Measurements from ENCODE around the gene TAF15. TPM values are rescaled to one million over a fixed set of nuclear protein-coding genes. Genes with fewer than 3 reads are reported as not detected.

The TAF15 gene
- polyA plus RNA-seq, 10 donors: 94.1 to 155 (median 124) TPM

GRCh38 chr17:35784895-35785294 is 24.4 kb upstream of the TAF15 start:
- DNase-seq: no peak

- no peak for DNase-seq
Observed at GRCh38 chr17:35786941-35787432, 22.3 kb upstream of the TAF15 start.

- peak in 2 of 3 donors; percentile 30 to 69 for DNase-seq
Observed at GRCh38 chr17:35788477-35789368, 20.6 kb upstream of the TAF15 start.

GRCh38 chr17:35790841-35791240 is 18.4 kb upstream of the TAF15 start:
- DNase-seq: no peak

GRCh38 chr17:35791681-35792350 is 17.5 kb upstream of the TAF15 start:
- no peak for DNase-seq

GRCh38 chr17:35793257-35793656 is 16.0 kb upstream of the TAF15 start:
- DNase-seq: no peak

GRCh38 chr17:35795007-35795870 is 14.0 kb upstream of the TAF15 start, which contains the start of gene MMP28:
TSS of gene MMP28 (minus strand) at chr17:35795641. CDS start at chr17:35795377, 264 bp downstream.
- DNase-seq: peak in 1 of 3 donors; percentile 63

- DNase-seq: no peak
Observed at GRCh38 chr17:35795871-35796265, 13.4 kb upstream of the TAF15 start.

GRCh38 chr17:35796942-35797341 is 12.3 kb upstream of the TAF15 start:
- DNase-seq: no peak

- no peak for DNase-seq
Observed at GRCh38 chr17:35797370-35797769, 11.9 kb upstream of the TAF15 start.

- DNase-seq: no peak
Observed at GRCh38 chr17:35797918-35798317, 11.4 kb upstream of the TAF15 start.

GRCh38 chr17:35799942-35800341 is 9.3 kb upstream of the TAF15 start:
- DNase-seq: peak; percentile 59 to 71 (median 70)

GRCh38 chr17:35801583-35802224 is 7.6 kb upstream of the TAF15 start:
- peak in 2 of 3 donors; percentile 62 to 76 for DNase-seq

- DNase-seq: peak; percentile 74 to 88 (median 77)
Observed at GRCh38 chr17:35804658-35805192, 4.6 kb upstream of the TAF15 start.

- DNase-seq: peak in 1 of 3 donors; percentile 43
Observed at GRCh38 chr17:35807371-35808144, 1.7 kb upstream of the TAF15 start.

GRCh38 chr17:35808240-35808961 is 883 bp upstream of the TAF15 start:
- peak in 1 of 3 donors; percentile 26 for DNase-seq

GRCh38 chr17:35809855-35810461 is 674 bp downstream of the TAF15 start:
- DNase-seq: no peak

- DNase-seq: no peak
Observed at GRCh38 chr17:35811759-35812158, 2.5 kb downstream of the TAF15 start.

GRCh38 chr17:35812456-35812855 is 3.2 kb downstream of the TAF15 start:
- DNase-seq: no peak

All from muscle of back (tissue), 11 donors.